RWPE1 (cell line): ENCODE data around the gene SYT8.
"Not testable (repeated sequence)": the region's sequence is repeated elsewhere in the genome, so short reads cannot be mapped to it uniquely, and the experiment has no call there.

Experiments used
- CTCF ChIA-PET: fragments of 350-600 bp; sonication (Branson Sonifier 250); formaldehyde crosslinking; extraction: SDS; loops from one replicate; lab custom pipeline; 2021; lab: Yijun Ruan, JAX
- POLR2A ChIA-PET: fragments of 400-600 bp; formaldehyde crosslinking; extraction: SDS; loops from one replicate; lab custom pipeline; 2020; ENCODE audit warnings: antibody characterized with exemption; ENCODE audit not compliant: low non-redundant PET; lab: Yijun Ruan, JAX
- DNase-seq: peaks from one replicate; pipeline ENCODE4 v3.0.0; 2012; ENCODE audit warnings: low spot score
- H3K27ac ChIP-seq: fragments of 450-650 bp; 2 replicates; pipeline ENCODE4 v1.5.1; 2017
- TF ChIP-seq, protein P1 (sequence below): fragments of 450-650 bp; conservative IDR thresholded peaks from 2 replicates; pipeline ENCODE4 v1.5.1; 2017; ENCODE audit warnings: low read depth, mild to moderate bottlenecking

The SYT8 gene

DNA sequence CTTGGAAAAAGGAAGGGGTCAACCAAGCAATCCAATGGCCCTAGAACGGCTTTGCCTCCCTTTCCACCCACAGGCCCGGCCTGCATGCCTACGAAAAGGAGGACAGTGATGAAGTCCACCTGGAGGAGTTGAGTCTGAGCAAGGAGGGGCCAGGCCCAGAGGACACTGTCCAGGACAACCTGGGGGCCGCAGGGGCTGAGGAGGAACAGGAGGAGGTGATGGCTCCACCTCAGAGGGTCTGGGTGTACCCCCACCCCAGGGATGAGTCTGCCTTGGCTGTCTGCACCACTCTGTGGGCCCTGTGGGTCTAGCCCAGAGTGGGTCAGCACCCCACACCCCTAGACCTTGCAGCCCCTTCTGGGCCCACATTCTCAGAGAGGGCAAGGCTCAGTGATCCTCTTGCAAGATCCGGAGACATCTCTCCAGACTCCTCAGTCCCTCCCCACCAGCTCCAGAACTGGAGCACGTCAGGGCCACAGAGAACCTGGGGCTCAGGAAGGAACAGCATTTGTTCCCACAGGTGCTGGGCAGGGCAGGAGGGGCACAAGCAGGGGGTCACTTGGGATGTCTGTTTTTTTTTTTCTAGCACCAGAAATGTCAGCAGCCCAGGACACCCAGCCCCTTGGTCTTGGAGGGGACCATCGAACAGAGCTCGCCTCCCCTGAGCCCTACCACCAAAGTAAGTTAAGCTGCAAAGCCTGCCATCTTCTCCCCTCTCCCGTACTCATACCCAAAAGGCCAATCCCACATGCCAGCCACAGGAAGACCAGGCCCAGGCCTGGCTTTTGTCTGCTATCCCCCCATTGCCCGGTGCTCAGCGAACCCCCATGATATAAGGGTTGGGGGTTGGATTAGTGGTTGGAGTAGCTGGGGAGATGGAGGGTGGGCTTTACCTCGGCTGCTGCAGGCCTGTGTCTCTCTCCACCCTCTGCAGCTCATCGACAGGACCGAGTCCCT, 48.8 kb downstream of the SYT8 start:
- POLR2A ChIA-PET: no interaction called here
- CTCF ChIA-PET: interaction anchor here (0.6 to 2.5 kb wide), 12 partner anchors 33 to 267 kb away, joined by 5 to 20 read pairs (median 9); partner anchors contain the start of gene H19
- H3K27ac ChIP-seq: peak overlapping the region; percentile 100
- TF ChIP-seq, protein P1, sequence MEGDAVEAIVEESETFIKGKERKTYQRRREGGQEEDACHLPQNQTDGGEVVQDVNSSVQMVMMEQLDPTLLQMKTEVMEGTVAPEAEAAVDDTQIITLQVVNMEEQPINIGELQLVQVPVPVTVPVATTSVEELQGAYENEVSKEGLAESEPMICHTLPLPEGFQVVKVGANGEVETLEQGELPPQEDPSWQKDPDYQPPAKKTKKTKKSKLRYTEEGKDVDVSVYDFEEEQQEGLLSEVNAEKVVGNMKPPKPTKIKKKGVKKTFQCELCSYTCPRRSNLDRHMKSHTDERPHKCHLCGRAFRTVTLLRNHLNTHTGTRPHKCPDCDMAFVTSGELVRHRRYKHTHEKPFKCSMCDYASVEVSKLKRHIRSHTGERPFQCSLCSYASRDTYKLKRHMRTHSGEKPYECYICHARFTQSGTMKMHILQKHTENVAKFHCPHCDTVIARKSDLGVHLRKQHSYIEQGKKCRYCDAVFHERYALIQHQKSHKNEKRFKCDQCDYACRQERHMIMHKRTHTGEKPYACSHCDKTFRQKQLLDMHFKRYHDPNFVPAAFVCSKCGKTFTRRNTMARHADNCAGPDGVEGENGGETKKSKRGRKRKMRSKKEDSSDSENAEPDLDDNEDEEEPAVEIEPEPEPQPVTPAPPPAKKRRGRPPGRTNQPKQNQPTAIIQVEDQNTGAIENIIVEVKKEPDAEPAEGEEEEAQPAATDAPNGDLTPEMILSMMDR: no peak
- DNase-seq: no peak

DNA sequence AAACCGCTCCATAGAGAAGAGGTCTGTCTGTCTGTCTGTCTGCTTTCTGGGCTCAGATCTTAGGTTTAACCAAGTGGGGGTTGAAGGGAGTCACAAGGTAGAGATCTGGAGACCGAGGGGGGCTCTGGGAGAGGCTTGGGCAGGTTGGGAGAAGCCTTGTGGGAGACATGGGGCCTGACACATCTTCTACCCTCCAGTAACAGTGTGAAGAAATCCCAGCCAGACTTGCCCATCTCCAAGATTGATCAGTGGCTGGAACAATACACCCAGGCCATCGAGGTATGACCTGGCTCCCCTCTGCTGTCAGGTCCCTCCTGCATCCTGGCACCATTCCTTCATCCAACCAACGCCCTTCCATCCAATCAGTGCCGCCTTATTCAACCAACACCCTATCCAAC, 49.5 kb downstream of the SYT8 start:
- TF ChIP-seq, protein P1: no peak
- peak overlapping the region; percentile 100 for H3K27ac ChIP-seq
- ChIA-PET POLR2A (no interaction called here), CTCF (interaction anchor here (2.5 kb wide), 1 partner anchor 33 kb away, joined by 11 read pairs; no protein-coding TSS in a partner anchor)
- no peak for DNase-seq

DNA sequence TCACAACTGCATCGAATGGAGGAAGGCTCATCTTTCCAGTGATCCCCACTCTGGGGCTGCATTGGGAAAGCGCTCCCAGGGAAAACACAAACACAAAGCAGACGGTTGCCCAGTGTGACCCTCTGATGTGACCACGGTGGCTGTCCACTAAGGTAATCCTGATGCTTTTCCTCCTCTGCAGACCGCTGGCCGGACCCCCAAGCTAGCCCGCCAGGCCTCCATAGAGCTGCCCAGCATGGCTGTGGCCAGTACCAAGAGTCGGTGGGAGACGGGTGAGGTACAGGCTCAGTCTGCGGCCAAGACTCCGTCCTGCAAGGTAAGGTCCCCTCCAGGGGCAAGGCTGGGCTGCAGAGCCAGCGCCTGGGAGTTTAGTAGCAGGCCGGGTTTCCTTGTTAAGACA, 51.8 kb downstream of the SYT8 start:
- CTCF ChIA-PET, DNase-seq, POLR2A ChIA-PET: not testable (repeated sequence)
- H3K27ac ChIP-seq: peak overlapping the region; percentile 72
